ENCODE results near the gene BMERB1.
"Not testable (repeated sequence)": the region's sequence is repeated elsewhere in the genome, so short reads cannot be mapped to it uniquely, and the experiment has no call there.

The BMERB1 gene

GRCh38 chr16:15599303-15600070, 165.1 kb downstream of the BMERB1 start:
- no peak for DNase-seq

GRCh38 chr16:15601212-15601879, 167.0 kb downstream of the BMERB1 start:
- DNase-seq, result no peak

GRCh38 chr16:15602285-15603044, 168.1 kb downstream of the BMERB1 start:
- DNase-seq, result no peak

DNA sequence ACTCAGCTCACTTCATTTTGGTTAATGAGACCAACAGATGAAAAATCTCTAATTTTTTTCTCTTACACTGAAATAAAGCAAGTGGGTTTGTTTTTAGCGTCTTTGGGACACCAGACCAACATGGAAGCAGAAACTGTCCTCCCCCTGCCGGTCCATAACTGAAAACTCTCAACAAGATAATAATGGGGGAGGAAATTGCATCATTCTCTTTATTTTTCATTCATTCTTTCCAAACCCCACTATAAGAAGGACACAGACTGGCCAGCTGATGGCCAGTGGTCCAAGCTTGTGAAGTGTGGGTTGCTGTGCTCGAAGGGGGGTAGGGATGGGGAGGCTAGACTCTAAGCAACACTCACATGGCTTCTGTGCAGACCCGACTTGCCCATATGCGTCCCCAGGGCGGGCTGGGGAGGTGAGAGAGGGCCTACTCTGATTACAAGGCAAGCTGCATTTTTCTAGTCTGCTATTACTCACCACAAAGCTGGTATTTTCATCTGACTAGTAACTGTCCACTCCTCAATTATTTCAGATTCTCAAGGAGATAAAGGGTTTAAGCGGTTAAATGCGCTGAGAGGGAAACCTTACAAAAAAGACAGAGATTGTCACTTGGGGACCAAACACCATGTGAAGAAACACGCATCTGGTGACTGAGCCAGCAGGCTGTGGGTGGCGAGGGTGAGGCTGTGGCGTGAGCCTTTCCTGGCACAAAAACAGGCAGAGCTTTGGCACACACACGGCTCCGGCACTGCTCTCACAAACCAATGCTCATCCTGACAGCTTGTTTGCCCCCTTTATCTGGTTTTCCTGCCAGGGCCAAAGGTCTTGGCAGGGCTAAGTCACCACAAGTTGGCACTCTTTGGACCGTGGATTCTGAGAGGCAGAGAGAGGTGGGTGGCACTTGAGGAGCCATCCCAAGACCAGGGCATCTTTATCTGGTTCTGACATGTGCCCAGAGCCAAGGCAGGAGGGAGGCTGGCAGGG, 170.4 kb downstream of the BMERB1 start:
- DNase-seq, result no peak

- DNase-seq, result no peak
These were observed 171.6 kb downstream of the BMERB1 start for GRCh38 chr16:15605839-15606517.

GRCh38 chr16:15606518-15607220, 172.3 kb downstream of the BMERB1 start:
- DNase-seq, result no peak

- DNase-seq, result not testable (repeated sequence)
These were observed 172.9 kb downstream of the BMERB1 start for GRCh38 chr16:15607221-15607699.

DNA sequence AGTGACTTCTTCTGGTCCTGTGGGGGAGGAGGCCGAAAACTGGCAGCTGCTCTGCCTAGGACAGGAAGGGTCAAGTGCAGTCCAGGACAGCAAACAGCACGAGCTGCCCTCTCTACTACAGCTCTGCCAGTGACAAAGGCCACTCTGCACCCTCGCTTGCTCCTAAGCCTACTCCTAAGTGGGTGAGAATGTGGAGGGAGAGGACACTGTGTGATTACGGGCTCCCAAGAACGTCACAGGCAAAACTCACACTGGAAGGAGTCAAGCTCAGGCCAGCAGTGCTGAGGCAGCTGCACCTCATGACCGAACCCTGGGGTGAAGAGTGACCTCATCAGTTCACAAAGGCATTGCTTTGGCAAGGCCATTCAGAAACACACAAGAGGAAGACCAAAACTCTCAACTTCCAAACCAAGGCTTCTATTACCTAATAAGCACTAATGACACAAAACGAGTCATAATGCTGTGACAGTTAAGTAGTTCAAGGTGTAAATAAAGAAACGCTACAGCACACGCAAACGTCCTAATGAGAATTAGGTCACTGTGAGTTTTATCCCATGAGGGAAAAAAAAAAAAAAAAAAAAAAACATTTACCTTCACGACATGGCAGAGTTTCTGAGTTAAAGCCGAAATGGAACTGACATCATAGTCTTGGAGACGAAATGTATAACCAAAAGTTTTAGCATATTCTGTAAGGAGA, 173.5 kb downstream of the BMERB1 start:
- no peak for DNase-seq

DNA sequence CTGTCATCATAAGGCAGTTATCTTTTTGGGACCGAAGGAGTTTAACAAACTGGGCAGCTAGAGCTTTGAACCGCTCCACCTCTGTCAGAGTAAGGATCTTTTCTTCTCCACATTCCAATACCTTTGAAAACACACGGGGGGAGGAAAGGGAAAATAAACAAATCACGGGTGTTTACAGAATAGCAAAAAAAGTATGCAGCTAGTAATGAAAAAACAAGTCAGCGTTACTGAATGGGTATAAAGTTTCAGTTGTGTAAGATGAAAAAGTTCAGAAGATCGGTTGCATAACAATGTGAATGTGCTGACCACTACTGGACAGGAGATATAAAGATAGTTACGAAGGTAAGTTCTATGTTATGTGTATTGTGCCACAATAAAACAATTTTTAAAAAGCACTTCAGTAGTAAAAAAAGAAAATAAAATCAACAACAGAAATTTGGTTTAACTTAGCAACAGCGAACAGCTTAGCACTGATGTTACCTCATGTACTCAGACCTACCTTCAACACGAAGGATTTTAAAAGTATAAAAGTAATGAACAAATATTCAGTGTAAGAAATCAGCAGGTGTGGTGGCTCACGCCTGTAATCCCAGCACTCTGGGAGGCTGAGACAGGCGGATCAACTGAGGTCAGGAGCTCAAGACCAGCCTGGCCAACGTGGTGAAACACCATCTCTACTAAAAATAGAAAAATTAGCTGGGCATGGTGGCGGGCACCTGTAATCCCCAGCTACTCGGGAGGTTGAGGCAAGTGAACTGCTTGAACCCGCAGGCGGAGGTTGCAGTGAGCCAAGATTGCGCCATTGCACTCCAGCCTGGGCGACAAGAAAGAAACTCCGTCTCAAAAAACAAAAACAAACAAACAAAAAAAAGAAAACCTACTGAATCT, 174.3 kb downstream of the BMERB1 start:
- DNase-seq, result no peak

DNA sequence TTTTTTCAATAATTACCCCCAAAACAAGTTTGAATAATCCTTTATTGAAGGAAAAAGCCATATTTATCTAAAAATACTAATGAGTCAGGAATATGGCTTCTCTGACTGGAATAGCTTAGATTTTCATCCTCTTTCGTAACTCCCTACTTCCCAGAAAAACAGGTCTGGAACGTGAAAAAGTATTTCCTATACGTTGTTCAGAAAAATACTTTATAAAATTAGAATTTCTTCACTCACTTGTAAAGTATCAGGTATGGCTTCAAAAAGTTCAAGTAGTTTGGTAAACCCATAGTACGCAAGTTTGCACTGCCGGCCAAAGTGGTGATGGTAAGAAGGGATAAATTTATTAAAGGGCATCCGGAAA, 174.9 kb downstream of the BMERB1 start:
- no peak for DNase-seq

DNA sequence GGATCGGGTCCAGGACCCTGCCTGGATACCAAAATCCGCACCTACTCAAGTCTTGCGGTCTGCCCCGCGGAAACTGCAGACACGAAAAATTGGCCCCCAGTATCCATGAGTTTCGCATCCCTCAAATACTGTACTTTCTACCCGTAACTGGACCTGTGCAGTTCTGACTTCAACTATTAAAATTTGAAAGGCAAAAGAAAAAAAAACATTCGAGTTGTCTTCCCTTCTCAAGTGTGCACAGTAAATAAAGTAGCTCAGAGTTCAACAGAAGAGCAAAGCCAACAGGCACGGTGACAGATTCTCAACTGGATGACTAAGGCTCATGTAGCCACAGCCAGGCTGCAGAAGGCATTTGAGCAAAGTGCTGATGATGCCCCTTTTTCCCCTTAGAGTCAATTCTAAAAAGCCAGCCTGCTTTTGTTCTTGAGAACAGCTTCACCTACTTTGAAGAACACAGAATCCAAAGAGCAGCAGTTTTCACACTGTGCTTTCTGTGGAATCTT, 176.0 kb downstream of the BMERB1 start:
- DNase-seq, result no peak

GRCh38 chr16:15611610-15612009, 177.2 kb downstream of the BMERB1 start:
- no peak for DNase-seq

- no peak for DNase-seq
These were observed 179.3 kb downstream of the BMERB1 start for GRCh38 chr16:15613676-15614075.

GRCh38 chr16:15616012-15616411, 181.6 kb downstream of the BMERB1 start:
- DNase-seq, result no peak

- no peak for DNase-seq
These were observed 182.2 kb downstream of the BMERB1 start for GRCh38 chr16:15616475-15617165.

DNA sequence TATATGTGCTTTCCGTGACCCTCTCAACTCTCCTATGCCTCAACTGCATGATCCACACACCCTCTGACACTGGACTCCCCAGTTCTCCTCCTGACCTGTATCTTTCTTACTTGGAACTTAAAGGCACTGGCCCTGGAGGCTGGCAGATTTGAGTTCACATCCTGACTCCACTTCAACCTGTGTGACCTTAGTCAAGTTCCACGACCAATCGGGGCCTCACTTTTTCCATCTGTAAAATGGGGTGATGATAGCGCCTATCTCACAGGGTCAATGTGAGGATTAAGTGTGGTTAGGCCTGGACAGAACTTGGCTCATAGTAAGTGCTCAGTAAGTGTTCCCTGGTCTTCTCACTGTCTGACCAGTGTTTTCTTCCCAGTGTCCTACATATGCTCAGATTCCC, 183.5 kb downstream of the BMERB1 start:
- no peak for DNase-seq

GRCh38 chr16:15618392-15618791, 184.0 kb downstream of the BMERB1 start:
- DNase-seq, result no peak

DNA sequence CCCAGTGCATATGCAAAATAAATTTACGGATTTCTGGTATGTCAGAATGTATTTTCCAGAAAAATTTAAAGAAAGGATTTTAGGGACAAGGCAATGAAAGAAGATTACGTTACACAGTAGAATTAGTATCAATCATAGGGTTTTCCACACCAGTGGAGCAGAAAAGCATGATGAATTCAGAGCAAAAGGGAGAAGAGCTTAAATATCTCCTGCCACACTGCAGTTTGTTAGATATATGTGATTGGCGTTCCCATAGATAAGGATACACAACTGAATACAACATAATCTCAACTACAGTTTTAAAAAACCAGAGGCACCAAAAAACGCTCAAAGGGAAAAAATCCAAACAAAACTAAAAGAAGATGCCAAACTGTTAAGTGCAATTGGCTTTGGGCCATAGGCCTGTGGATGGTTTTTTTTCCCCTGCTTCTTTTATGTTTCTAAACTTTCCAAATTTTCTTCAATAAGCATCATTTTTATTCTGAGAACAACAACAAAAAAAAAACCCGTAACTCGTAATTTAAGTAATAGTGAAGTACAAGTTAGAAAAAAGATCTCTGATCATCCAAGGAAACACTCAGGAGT, 186.3 kb downstream of the BMERB1 start:
- DNase-seq, result no peak

All from NCI-H69 (cell line).